Gastrocnemius medialis (tissue), 4 donors: ENCODE results near the gene PHACTR1.

Source experiments
- CTCF ChIP-seq, 5 experiments: fragments of 450-650 bp in 3 of 5; fragments of 200-600 bp in 2 of 5; sonication (generic) in 2 of 5; IDR thresholded peaks in 4 of 5; conservative IDR thresholded peaks in 1 of 5; 1 replicate in 4 of 5; 2 replicates in 1 of 5; pipeline ENCODE4 v1.5.1; 2016 to 2019; ENCODE audit warnings: antibody characterized with exemption in 5 of 5, mild to moderate bottlenecking in 3 of 5, moderate library complexity in 3 of 5
- POLR2A ChIP-seq, 2 donors: fragments of 450-650 bp; IDR thresholded peaks; one replicate each; pipeline ENCODE4 v1.6.1; 2017; ENCODE audit warnings: antibody characterized with exemption in 2 of 2, mild to moderate bottlenecking in 2 of 2, moderate library complexity in 2 of 2

GRCh38 chr6:13044896-13045295 lies 328.3 kb downstream of the PHACTR1 start:
- no peak for TF ChIP-seq CTCF (IDR thresholded peaks at IDR 0.05 in 4 of 5, conservative IDR thresholded peaks at IDR 0.05 in 1 of 5)
- no peak for TF ChIP-seq POLR2A (IDR thresholded peaks at IDR 0.05)
